ENCODE data around the gene SPATA9.

SPATA9 gene

DNA sequence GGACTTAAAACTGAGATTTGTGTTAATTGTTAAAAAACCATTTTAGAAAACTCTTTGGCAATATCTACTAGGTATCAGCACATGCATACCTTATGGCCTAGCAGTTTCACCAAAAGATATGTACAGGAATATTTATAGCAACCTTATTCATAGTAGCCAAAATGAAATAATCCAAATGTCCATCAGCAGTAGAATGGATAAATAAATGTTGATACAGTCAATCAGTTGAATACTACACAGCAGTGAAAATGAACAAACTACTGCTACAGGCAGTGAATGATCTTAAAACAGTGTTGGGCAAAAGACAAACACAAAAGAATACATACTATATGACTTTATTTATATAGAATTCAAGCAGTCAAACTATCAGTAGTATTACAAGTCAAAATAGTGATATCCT lies 19.8 kb downstream of the SPATA9 start:
- CTCF ChIA-PET = interaction anchor here (0.7 to 2.8 kb wide), 10 partner anchors 10 to 186 kb away, joined by 3 to 44 read pairs (median 6); partner anchors contain the start of gene RFESD
- Histone ChIP-seq H3K4me1 (ENCODE audit: control insufficient read depth, insufficient read depth, low read length) (no peaks in the 10 kb centered on the region), H3K4me3 (ENCODE audit: low read depth, low read length) (no peak overlapping the region), H3K9me3 (ENCODE audit: control insufficient read depth, insufficient read depth, low read depth, low read length) (no peaks in the 10 kb centered on the region), H3K27ac (ENCODE audit: extremely low read depth, low read depth, low read length) (no peak overlapping the region), H3K36me3 (ENCODE audit: control insufficient read depth in 2 of 2, insufficient read depth in 1 of 2, low read length in 2 of 2) (no peaks in the 10 kb centered on the region)
- TF ChIP-seq ZNF146 (tag by site-specific recombination; IDR thresholded peaks at IDR 0.05) (peak; percentile 37; the same call in 1 of the 2 replicates), ZNF664 (tag by site-specific recombination; IDR thresholded peaks at IDR 0.05) (no peak)
- POLR2A ChIA-PET = interaction anchor here (0.9 kb wide), 1 partner anchor 68 kb away, joined by 3 read pairs; no protein-coding TSS in a partner anchor

DNA sequence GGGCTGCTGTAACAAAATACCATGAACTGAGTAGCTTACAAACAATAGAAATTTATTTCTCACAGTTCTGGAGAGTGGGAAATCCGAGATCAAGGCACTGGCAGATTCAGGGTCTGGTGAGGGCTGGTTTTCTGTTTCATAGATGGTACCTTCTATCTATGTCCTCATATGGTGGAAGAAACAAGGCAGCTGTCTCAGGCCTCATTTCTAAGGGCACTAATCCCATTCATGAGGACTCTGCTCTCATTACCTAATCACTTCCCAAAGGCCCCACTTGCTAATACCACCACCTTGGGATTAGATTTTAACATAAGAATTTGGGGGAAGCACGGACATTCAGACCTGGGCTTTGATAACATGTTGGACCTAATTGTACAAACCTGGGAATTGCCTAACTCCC lies 22.7 kb downstream of the SPATA9 start:
- Histone ChIP-seq H3K9me3 (ENCODE audit: control insufficient read depth, insufficient read depth, low read depth, low read length) (no peaks in the 10 kb centered on the region), H3K4me1 (ENCODE audit: control insufficient read depth, insufficient read depth, low read length) (no peaks in the 10 kb centered on the region), H3K36me3 (ENCODE audit: control insufficient read depth in 2 of 2, insufficient read depth in 1 of 2, low read length in 2 of 2) (no peaks in the 10 kb centered on the region), H3K27ac (ENCODE audit: extremely low read depth, low read depth, low read length) (no peak overlapping the region), H3K4me3 (ENCODE audit: low read depth, low read length) (no peak overlapping the region)
- CTCF ChIA-PET = interaction anchor here (0.5 to 0.7 kb wide), 2 partner anchors 190 to 202 kb away, joined by 3 read pairs; no protein-coding TSS in a partner anchor
- TF ChIP-seq, protein P1, sequence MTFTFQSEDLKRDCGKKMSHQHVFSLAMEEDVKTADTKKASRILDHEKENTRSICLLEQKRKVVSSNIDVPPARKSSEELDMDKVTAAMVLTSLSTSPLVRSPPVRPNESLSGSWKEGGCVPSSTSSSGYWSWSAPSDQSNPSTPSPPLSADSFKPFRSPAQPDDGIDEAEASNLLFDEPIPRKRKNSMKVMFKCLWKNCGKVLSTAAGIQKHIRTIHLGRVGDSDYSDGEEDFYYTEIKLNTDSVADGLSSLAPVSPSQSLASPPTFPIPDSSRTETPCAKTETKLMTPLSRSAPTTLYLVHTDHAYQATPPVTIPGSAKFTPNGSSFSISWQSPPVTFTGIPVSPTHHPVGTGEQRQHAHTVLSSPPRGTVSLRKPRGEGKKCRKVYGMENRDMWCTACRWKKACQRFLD (tag by site-specific recombination; IDR thresholded peaks at IDR 0.05) = no peak
- TF ChIP-seq, protein P2, sequence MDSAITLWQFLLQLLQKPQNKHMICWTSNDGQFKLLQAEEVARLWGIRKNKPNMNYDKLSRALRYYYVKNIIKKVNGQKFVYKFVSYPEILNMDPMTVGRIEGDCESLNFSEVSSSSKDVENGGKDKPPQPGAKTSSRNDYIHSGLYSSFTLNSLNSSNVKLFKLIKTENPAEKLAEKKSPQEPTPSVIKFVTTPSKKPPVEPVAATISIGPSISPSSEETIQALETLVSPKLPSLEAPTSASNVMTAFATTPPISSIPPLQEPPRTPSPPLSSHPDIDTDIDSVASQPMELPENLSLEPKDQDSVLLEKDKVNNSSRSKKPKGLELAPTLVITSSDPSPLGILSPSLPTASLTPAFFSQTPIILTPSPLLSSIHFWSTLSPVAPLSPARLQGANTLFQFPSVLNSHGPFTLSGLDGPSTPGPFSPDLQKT (IDR thresholded peaks at IDR 0.05; ENCODE audit: borderline replicate concordance, low read depth, low read length) = no peak
- no peak for TF ChIP-seq GLIS2 (tag by site-specific recombination; IDR thresholded peaks at IDR 0.05)
- no peak for TF ChIP-seq BCL11B (tag by site-specific recombination; IDR thresholded peaks at IDR 0.05; ENCODE audit: low read depth)
- TF ChIP-seq ZNF175 (tag by site-specific recombination; IDR thresholded peaks at IDR 0.05) = no peak
- no peak for TF ChIP-seq ZBTB48 (tag by site-specific recombination; IDR thresholded peaks at IDR 0.05)
- TF ChIP-seq ZNF521 (tag by site-specific recombination; IDR thresholded peaks at IDR 0.05) = no peak
- no peak for TF ChIP-seq GLIS1 (tag by site-specific recombination; IDR thresholded peaks at IDR 0.05)
- no peak for TF ChIP-seq OSR2 (tag by site-specific recombination; IDR thresholded peaks at IDR 0.05)
- TF ChIP-seq ZNF76 (tag by site-specific recombination; IDR thresholded peaks at IDR 0.05; ENCODE audit: borderline replicate concordance, low read depth) = no peak
- no peak for TF ChIP-seq ZNF274 (IDR thresholded peaks at IDR 0.05; ENCODE audit: low read length)
- no peak for TF ChIP-seq ZNF274 (tag by site-specific recombination; IDR thresholded peaks at IDR 0.05; ENCODE audit: borderline replicate concordance)
- TF ChIP-seq, protein P3, sequence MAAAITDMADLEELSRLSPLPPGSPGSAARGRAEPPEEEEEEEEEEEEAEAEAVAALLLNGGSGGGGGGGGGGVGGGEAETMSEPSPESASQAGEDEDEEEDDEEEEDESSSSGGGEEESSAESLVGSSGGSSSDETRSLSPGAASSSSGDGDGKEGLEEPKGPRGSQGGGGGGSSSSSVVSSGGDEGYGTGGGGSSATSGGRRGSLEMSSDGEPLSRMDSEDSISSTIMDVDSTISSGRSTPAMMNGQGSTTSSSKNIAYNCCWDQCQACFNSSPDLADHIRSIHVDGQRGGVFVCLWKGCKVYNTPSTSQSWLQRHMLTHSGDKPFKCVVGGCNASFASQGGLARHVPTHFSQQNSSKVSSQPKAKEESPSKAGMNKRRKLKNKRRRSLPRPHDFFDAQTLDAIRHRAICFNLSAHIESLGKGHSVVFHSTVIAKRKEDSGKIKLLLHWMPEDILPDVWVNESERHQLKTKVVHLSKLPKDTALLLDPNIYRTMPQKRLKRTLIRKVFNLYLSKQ (tag by site-specific recombination; IDR thresholded peaks at IDR 0.05; ENCODE audit: borderline replicate concordance) = no peak
- TF ChIP-seq BCL11A (tag by site-specific recombination; IDR thresholded peaks at IDR 0.05; ENCODE audit: low read depth) = no peak
- POLR2A ChIA-PET = no interaction called here

DNA sequence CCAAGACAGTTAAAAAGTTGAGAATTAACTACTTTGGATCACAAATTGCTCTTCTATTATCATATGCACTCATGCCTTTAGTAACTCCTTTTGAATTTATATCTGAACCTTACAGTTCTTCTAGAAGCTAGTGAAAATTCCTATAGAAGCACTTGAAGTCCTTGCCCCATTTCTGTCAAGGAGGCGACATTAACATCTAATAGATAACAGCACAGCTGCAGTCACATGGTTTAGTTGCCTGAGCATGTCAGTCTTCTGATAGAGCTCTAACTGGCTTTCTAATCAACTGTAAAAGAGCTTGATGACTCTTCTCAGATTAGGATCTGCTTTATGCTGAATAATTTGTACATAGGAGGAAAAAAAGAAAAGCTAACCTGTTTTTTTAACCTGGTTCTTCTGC lies 27.2 kb downstream of the SPATA9 start:
- POLR2A ChIA-PET = interaction anchor here (1.0 kb wide), 1 partner anchor 9 kb away, joined by 3 read pairs; the partner anchor contains the start of gene RFESD
- Histone ChIP-seq H3K36me3 (ENCODE audit: control insufficient read depth in 2 of 2, insufficient read depth in 1 of 2, low read length in 2 of 2) (peaks cover 0 to 8% of the 10 kb centered on the region in 2 experiments; a peak in 1 of 3 replicates), H3K4me3 (ENCODE audit: low read depth, low read length) (no peak overlapping the region), H3K9me3 (ENCODE audit: control insufficient read depth, insufficient read depth, low read depth, low read length) (no peaks in the 10 kb centered on the region), H3K4me1 (ENCODE audit: control insufficient read depth, insufficient read depth, low read length) (no peaks in the 10 kb centered on the region), H3K27ac (ENCODE audit: extremely low read depth, low read depth, low read length) (no peak overlapping the region)
- CTCF ChIA-PET = interaction anchor here (0.6 to 6.8 kb wide), 6 partner anchors 9 to 503 kb away, joined by 3 to 44 read pairs (median 3); no protein-coding TSS in a partner anchor
- TF ChIP-seq, protein P4, sequence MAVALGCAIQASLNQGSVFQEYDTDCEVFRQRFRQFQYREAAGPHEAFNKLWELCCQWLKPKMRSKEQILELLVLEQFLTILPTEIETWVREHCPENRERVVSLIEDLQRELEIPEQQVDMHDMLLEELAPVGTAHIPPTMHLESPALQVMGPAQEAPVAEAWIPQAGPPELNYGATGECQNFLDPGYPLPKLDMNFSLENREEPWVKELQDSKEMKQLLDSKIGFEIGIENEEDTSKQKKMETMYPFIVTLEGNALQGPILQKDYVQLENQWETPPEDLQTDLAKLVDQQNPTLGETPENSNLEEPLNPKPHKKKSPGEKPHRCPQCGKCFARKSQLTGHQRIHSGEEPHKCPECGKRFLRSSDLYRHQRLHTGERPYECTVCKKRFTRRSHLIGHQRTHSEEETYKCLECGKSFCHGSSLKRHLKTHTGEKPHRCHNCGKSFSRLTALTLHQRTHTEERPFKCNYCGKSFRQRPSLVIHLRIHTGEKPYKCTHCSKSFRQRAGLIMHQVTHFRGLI (tag by site-specific recombination; IDR thresholded peaks at IDR 0.05) = no peak
- TF ChIP-seq ZSCAN30 (tag by site-specific recombination; IDR thresholded peaks at IDR 0.05) (no peak), ZNF776 (tag by site-specific recombination; IDR thresholded peaks at IDR 0.05; ENCODE audit: borderline replicate concordance) (no peak), ZNF23 (tag by site-specific recombination; IDR thresholded peaks at IDR 0.05; ENCODE audit: borderline replicate concordance) (no peak), ZNF596 (tag by site-specific recombination; IDR thresholded peaks at IDR 0.05) (no peak), SCRT1 (tag by site-specific recombination; IDR thresholded peaks at IDR 0.05; ENCODE audit: borderline replicate concordance) (no peak), ZBTB20 (tag by site-specific recombination; IDR thresholded peaks at IDR 0.05) (no peak), MYNN (tag by site-specific recombination; IDR thresholded peaks at IDR 0.05; ENCODE audit: borderline replicate concordance) (no peak), BCL11A (tag by site-specific recombination; IDR thresholded peaks at IDR 0.05; ENCODE audit: low read depth) (no peak), ZNF701 (tag by site-specific recombination; IDR thresholded peaks at IDR 0.05) (no peak)
- TF ChIP-seq, protein P5, sequence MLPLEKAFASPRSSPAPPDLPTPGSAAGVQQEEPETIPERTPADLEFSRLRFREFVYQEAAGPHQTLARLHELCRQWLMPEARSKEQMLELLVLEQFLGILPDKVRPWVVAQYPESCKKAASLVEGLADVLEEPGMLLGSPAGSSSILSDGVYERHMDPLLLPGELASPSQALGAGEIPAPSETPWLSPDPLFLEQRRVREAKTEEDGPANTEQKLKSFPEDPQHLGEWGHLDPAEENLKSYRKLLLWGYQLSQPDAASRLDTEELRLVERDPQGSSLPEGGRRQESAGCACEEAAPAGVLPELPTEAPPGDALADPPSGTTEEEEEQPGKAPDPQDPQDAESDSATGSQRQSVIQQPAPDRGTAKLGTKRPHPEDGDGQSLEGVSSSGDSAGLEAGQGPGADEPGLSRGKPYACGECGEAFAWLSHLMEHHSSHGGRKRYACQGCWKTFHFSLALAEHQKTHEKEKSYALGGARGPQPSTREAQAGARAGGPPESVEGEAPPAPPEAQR (tag by site-specific recombination; IDR thresholded peaks at IDR 0.05) = no peak
